K562 (cell line): ENCODE results near the gene DCAF5.

Experiments used
- EZH2 ChIP-seq: IDR thresholded peaks from 2 replicates; pipeline ENCODE4 v1.6.1; 2012; ENCODE audit warnings: low read depth, mild to moderate bottlenecking, inconsistent platforms, low read length, borderline replicate concordance
- MBD1 ChIP-seq: fragments of 250-450 bp; sonication (Bioruptor Pico); IDR thresholded peaks from 2 replicates; pipeline ENCODE4 v1.8.0; 2022; ENCODE audit warnings: inconsistent platforms
- ZNF274 ChIP-seq: IDR thresholded peaks from 2 replicates; pipeline ENCODE4 v1.6.1; 2011; ENCODE audit warnings: low read depth, mild to moderate bottlenecking, low read length, moderate library complexity, borderline replicate concordance

GRCh38 chr14:69183735-69184134 is 30.8 kb upstream of the DCAF5 start:
- TF ChIP-seq MBD1 (no peak), EZH2 (no peak), ZNF274 (no peak)
